GM13976 (cell line): Measurements from ENCODE around the gene CSNK1G1.
"Not testable (repeated sequence)": the region's sequence is repeated elsewhere in the genome, so short reads cannot be mapped to it uniquely, and the experiment has no call there.

Experiments
- DNase-seq: peaks from one replicate; pipeline ENCODE4 v3.0.0; 2012; ENCODE audit warnings: low spot score
- in situ Hi-C: fragments of 300-500 bp; cut with MboI; formaldehyde crosslinking; loops from one replicate; pipeline ENCODE4 v1.12.0; 2022; ENCODE audit warnings: low sequenced_read_pairs, mixed read lengths, inconsistent platforms; ENCODE audit not compliant: unreplicated experiment
- TF ChIP-seq, protein P1 (sequence below): IDR thresholded peaks from 2 replicates; pipeline ENCODE4 v1.5.1; 2012; ENCODE audit warnings: borderline replicate concordance, mild to moderate bottlenecking; ENCODE audit not compliant: insufficient read depth; ENCODE audit errors: extremely low read depth, missing control alignments, control extremely low read depth

The CSNK1G1 gene

DNA sequence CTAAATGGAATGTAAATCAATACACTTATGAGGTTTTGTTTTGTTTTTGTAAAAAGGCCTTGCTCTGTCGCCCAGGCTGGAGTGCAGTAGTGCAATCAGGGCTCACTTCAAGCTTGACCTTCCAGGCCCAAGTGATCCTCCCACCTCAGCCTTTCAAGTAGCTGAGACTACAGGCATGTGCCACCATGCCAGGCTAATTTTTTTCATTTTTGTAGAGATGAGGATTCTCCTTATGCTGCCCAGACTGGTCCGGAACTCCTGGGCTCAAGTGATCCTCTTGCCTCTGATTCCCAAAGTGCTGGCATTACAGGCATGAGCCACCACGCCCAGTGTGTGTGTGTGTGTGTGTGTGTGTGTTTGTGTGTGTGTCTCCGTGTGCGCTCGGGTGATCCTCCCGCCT, 30.3 kb upstream of the CSNK1G1 start:
- DNase-seq = no peak
- TF ChIP-seq, protein P1, sequence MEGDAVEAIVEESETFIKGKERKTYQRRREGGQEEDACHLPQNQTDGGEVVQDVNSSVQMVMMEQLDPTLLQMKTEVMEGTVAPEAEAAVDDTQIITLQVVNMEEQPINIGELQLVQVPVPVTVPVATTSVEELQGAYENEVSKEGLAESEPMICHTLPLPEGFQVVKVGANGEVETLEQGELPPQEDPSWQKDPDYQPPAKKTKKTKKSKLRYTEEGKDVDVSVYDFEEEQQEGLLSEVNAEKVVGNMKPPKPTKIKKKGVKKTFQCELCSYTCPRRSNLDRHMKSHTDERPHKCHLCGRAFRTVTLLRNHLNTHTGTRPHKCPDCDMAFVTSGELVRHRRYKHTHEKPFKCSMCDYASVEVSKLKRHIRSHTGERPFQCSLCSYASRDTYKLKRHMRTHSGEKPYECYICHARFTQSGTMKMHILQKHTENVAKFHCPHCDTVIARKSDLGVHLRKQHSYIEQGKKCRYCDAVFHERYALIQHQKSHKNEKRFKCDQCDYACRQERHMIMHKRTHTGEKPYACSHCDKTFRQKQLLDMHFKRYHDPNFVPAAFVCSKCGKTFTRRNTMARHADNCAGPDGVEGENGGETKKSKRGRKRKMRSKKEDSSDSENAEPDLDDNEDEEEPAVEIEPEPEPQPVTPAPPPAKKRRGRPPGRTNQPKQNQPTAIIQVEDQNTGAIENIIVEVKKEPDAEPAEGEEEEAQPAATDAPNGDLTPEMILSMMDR = no peak
- in situ Hi-C loops = no loop called here

DNA sequence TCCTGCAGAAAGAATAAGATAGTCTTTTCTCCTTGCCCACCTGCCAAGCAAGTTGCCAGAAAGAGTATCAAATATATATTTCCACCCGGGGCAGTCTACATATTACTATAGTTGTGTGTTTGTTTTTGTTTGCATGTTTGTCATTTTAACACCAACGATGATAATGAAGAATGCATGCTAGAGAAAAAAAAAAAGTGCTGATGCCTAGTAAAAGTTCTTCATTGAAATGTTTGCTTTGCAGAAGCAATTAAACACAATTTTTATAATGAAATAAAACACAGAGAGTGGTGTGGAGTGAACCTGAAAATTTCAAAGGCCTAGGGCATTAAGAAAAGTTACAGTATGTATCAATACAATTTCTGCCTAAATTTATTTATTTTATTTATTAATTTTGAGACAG, 27.8 kb upstream of the CSNK1G1 start:
- TF ChIP-seq, protein P1 = no peak
- in situ Hi-C loops = no loop called here
- no peak for DNase-seq

GRCh38 chr15:64381000-64381751, 25.2 kb upstream of the CSNK1G1 start, which contains the start of gene PCLAF:
PCLAF (minus strand) TSS chr15:64381441; CDS start chr15:64381371, 70 bp downstream.
- TF ChIP-seq, protein P1 = no peak
- DNase-seq = peak; percentile 95
- in situ Hi-C loops = no loop called here

DNA sequence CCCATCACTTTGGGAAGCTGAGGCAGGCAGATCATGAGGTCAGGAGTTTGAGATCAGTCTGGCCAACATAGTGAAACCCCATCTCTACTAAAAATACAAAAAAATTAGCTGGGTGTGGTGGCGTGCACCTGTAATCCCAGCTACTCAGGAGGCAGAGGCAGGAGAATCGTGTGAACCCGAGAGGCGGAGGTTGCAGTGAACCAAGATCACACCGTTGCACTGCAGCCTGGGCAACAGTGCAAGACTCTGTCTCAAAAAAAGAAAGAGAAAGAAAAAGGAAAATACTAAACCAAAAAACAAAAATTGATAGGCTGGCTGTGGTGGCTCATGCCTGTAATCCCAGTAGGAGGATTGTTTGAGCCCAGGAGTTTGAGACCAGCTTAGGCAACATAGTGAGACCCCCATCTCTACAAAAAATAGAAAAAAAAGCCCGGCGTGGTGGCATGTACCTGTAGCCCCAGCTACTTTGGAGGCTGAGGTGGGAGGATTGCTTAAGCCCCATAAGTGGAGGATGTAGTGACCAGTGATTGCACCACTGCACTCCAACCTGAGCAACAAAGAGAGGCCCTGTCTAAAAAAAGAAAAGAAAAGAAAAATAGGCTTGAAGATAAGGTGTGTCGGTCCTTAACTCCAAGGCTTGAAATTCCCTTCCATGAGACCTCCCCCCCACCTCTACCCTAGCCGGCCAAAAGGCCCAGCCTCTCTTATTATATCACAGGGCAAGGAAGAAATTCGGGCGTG, 24.3 kb upstream of the CSNK1G1 start:
- DNase-seq, in situ Hi-C loops: not testable (repeated sequence)

- TF ChIP-seq, protein P1 = no peak
- in situ Hi-C loops = no loop called here
- DNase-seq = no peak
These were observed 23.4 kb upstream of the CSNK1G1 start for GRCh38 chr15:64379216-64379960.

GRCh38 chr15:64373360-64373759, 17.4 kb upstream of the CSNK1G1 start:
- DNase-seq = no peak
- TF ChIP-seq, protein P1 = no peak
- in situ Hi-C loops = no loop called here

GRCh38 chr15:64371383-64371782, 15.4 kb upstream of the CSNK1G1 start:
- in situ Hi-C loops, DNase-seq: not testable (repeated sequence)
